Eye (tissue), 1 donor: Measurements from ENCODE around the gene PGBD2.
"Not testable (repeated sequence)": the region's sequence is repeated elsewhere in the genome, so short reads cannot be mapped to it uniquely, and the experiment has no call there.

Experiments
- DNase-seq: peaks from one replicate; pipeline ENCODE4 v3.0.0-alpha.2; 2015

PGBD2 gene, protein sequence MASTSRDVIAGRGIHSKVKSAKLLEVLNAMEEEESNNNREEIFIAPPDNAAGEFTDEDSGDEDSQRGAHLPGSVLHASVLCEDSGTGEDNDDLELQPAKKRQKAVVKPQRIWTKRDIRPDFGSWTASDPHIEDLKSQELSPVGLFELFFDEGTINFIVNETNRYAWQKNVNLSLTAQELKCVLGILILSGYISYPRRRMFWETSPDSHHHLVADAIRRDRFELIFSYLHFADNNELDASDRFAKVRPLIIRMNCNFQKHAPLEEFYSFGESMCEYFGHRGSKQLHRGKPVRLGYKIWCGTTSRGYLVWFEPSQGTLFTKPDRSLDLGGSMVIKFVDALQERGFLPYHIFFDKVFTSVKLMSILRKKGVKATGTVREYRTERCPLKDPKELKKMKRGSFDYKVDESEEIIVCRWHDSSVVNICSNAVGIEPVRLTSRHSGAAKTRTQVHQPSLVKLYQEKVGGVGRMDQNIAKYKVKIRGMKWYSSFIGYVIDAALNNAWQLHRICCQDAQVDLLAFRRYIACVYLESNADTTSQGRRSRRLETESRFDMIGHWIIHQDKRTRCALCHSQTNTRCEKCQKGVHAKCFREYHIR

DNA sequence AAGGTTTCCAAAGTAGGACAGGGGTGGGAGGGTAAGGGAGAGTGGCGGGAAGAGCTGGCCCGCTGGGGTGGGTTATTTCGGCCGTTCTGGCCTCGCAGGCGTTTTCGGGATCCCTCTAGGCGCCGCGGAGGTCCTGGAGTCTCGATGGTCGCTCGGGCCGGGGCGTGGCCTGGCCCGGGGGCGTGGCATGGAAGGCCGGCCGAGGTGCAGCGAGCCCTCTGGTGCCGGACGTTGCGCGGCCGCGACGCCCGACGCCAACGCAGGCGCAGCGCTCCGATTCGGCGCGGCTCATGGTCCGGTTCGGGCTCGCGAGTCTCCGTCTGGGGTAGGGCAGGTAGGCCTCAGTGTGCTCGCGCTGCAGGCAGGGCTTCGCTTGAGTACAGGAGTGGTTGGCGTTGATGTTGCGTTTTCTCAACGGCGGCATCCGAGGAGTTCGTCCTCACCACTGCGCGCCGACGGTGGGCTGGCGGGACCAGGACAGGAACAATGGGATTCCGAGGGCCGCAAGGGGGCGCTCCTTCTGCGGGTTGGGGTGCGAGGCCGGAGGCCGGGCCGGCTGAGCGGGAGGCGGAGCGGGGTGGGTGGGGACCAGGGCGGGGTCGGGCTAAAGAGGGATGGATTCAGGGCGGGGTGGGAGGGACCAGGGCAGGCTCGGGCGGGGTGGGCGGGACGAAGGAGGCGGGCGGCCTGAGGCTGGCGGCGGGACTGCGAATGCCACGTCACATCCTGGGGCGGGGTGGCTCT lies at the start of gene PGBD2:
Gene PGBD2 (plus strand): TSS at position 227 of the 744 bp plus-strand sequence. CDS start 7,628 bp downstream, outside the sequence.
- peak; percentile 97 for DNase-seq

GRCh38 chr1:248857201-248857600 lies 48.8 kb upstream of the PGBD2 start:
- no peak for DNase-seq

DNA sequence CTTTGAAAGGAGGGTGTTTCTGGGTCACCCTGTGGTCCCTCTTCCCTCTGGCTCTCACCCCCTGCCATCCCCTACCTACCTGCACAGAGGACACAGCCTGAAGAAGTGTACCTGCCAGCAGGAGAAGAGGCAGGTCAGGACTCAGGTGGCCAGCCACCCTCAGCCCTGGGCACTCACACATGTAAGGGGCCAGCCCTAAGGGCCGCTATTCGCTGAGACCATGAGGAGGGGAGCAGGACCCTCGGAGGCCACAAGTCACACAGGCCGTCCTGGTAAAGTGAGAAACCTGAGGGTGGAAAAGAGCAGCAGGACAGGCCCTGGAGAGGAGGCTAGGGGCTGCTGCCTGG lies 48.3 kb upstream of the PGBD2 start:
- no peak for DNase-seq

GRCh38 chr1:248858096-248858890 lies 47.7 kb upstream of the PGBD2 start:
- DNase-seq: peak; percentile 92

- DNase-seq: peak; percentile 99
Observed at GRCh38 chr1:248858891-248859889, 46.8 kb upstream of the PGBD2 start, which contains the start of gene ZNF692. Gene ZNF692, minus strand, starts transcription at chr1:248859085. Its CDS starts 776 bp downstream, at chr1:248858309.

DNA sequence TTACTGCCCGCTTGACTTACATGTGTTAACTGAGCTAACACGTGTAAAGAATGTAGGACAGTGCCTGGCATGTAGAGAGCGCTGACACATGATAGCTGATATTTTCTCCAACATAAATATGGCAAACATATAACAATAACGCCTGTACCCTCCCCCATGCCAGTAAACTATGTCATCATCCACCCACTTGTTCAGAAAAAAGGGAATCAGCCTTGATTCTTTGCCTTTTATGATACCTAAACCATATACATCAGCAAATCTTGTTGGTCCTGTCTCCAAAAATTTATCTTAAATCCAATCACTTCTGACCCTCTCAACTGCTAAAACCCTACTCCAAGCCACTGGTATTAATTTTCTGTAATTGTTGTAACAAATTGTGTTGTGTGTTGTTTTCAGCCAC lies 46.0 kb upstream of the PGBD2 start:
- no peak for DNase-seq

DNA sequence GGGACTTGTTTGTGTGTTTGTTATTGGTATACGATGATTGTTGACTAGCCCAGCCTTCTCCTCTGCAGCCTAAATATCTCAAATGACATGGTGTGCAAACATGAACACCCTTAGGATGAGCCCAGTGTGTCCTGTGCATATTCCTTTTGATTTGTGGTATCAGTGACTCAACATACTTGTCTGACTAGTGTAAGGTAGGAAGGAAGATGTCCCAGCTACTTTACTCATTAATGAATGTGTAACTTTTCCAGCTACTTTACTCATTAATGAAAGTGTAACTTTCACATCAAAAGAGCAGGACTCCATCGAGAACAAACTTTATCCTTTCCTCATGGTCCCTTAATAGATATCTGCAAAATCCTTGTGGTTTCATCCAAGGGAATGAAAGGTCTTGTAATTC lies 44.4 kb upstream of the PGBD2 start:
- no peak for DNase-seq

DNA sequence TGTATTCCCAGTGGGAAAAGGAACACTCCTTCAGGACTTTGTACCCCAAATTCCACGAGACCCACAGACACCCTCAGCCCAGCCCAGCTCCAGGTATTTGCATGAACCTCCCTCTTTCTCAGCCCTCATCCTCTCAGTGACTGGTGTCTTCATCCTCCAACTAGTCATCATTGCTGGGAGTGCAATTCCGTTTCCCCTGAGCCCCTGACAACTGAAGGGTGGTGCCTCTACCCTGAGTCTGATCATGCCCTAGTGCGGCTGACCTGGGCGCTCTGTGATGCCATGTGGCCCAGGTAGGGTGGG lies 43.4 kb upstream of the PGBD2 start:
- DNase-seq: no peak

DNA sequence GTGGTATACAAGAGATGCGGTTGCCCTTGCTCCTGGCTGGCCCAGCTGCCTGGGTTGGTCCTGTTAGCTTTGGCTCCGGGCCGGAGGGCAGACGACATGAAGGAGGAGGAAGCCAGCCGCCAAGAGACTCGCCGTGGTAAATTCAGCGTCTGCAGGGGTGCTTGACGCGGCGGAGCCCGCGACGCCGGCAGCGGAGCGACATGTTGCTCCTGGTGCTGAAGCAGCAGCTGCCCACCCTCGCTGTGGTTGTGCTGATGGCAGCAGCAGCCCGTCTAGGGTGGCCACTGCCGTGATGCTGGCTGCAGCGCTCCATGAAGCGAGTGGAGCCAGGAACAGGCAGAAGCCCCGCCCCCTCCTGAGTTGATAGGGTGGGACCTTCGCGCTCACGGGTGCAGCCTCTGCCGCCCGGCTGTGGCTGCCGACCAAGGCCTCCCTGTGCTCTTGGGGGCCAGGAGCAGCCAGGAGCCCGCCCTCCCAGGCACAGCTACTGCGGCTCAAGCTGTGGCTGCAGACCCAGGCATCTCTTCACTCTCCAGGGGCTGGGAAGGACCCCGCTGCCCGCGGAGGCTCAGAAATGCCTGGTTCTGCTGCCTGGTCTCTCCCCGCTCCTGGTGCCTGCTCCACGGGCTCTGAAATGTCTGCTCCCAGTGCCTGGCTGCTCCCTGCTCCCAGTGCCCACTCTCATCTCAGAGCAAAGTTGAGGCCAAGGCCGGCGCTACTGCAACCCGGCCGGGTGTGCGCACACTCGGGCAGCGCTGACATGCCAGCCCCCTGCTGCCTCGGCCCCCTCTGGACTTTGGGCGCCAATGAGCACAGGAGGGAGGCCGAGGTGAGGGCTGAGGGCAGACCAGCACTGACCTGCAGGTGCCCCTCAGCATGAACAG lies 42.8 kb upstream of the PGBD2 start:
- peak; percentile 94 for DNase-seq

DNA sequence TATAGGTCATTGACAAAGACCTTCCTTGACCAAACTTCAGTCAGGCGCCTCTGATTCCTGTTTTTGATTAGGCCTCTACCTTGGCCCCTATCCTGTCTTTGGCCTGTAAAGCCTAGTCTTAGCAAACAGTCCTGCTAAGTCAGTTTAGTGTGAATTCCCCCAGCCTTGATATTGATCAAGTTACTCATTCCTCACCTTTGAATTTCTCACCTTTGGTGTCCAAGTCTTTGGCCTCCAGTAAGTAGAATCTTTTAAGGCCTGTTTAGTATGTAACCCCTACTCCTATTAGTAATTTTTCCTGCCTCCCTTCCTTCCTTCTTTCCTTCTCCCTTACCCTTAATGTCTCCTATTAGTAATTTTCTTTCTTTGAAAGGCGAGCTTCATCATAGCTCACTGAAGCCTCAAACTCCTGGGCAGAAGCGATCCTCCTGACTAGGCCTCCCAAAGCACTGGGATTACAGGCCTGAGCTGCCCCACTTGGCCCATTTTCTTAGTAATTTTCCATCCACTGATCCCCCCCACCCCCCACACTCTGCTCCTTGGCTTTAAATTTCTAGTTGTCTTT lies 34.1 kb upstream of the PGBD2 start:
- no peak for DNase-seq

GRCh38 chr1:248872752-248873408 lies 33.2 kb upstream of the PGBD2 start:
- peak; percentile 91 for DNase-seq

DNA sequence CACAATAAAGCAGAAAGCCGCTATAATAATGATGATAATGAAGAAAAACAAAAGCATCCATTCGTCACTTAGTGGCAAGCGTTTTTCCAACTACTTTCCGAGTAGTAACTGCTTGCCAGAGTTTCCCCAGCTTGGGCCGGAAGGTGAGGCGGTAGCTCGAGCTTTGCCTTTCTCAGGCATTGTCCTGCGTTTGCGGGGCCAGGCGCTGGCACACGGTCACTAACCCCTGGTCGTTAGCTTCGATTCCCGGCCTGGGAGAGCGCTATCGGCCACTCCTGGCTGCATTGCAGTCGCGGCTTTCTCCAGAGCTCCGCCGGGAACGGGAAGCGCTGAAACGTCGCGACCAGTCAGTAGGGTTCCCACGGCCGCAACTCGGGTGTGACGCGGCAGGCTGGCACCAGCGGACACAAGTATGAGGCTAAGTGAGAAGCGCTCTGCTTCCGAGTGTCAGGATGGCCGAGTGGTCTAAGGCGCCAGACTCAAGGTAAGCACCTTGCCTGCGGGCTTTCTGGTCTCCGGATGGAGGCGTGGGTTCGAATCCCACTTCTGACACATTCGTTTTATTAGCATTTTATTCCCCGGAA lies 32.5 kb upstream of the PGBD2 start:
- DNase-seq: peak; percentile 100

DNA sequence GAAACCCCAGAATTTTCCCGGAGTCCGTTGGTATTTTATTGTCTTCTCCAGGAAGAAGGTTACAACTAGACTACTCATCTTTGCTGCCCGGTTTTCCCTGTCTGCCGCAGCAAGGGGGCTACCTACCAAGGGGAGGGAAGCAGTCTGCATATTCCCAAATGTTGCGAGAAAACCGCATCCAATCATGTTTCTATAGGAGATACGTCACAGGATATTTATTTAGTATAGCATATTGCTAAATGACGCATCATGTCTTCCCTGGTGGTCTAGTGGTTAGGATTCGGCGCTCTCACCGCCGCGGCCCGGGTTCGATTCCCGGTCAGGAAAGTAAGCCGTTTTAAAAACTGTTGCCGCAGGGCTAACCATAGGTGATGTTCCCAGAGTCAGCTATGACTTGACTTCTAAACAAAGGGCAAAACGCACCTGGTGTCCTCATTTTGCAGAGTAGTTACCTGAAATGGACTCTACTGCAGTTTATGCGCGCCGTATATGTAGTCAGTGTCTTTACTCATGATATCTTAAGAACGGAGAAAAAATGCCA lies 32.0 kb upstream of the PGBD2 start:
- DNase-seq: peak; percentile 99

DNA sequence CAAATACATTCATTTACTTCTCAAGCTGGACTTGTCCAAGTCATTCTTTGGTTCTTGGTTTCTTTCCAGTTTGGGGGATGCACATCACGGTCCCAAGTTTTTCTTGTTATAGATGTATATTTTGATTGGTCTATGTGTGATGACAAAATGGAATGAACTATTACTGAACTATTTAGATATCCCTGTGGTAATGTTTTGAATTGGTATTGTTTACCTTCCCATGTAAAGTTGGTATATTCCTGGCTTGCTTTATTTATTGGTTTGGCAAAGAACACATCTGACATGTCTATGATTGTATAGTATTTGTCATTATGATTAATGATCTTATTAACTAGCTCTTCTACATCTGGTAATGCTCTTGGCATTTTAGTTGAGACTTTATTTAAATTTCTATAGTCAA lies 24.8 kb upstream of the PGBD2 start:
- DNase-seq: no peak

DNA sequence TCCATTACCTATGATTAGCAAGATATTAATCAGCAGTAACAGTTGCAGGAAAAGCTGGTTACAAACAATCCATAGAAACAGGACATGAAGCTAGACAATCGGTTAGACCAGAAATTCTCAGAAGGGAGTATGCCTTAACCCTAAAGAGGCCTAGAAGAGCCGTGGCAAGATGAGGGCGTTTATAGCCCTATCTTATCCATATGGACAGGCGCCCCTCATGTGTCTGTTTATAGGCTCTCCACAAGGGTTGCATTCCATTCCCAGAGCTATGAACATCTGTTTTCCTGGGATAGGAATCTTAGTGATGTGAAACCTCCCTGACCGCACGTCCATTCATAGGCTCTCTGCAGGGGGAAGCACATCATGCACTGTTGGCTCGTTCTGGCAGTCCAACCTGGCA lies 23.6 kb upstream of the PGBD2 start:
- not testable (repeated sequence) for DNase-seq

GRCh38 chr1:248884632-248885295 lies 21.3 kb upstream of the PGBD2 start:
- DNase-seq: no peak

DNA sequence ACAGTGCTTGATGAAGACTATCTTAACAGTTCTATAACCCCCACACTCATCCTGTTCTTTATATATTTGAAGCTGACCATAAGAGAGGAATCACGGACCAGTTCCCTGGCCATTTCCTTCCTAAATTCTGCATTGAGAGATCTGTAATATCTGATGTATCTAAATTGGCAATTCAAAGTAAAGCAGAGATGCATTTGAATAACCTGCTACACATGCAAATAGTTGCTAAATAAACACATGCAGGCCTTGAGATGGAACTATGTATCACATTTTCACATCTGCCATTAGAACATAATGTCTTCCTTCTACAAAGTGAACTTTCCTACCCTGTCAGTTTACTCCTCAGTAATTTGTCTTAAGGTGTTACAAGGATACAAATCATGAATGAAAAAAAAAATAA lies 20.4 kb upstream of the PGBD2 start:
- DNase-seq: no peak

DNA sequence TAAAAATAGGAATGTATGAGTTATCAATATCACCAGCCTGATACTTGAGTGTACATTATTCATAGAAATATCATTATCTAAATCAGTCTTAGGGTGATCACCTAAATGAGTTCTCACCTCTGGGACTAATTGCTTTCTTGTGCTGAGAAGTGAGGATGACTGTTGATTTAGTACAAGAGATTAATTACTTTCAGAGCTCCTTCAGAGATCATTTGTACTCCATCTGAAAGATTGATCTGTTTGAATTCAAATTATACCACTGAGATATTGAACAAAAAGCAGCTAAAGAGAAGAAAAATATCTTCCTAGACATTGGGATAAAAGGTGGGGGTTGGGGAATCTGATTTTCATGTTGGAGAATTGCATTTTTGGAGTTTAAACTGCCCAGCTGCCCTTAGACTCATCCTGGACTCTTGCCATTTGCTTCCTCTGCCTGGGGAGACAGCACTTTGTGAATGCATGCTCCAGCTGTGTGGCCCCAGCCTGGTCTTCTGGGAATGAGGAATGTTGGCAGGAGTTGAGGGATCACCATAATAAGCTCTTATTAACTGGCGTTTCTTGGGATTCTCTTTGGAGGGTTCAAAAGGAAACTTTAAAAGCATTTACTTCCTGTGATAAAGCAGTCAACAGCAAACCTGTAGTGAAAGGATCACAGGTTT lies 19.7 kb upstream of the PGBD2 start:
- no peak for DNase-seq
